ENCODE data around the gene NT5C1A. TPM values are rescaled to one million over a fixed set of nuclear protein-coding genes. Genes with fewer than 3 reads are reported as not detected.

The NT5C1A gene
- total RNA-seq, 1 donor from 2014 or later = not detected

- peak overlapping the region; percentile 41 to 83 for H3K4me3 ChIP-seq
- H3K27ac ChIP-seq = peak overlapping the region; percentile 96 to 98
- H3K27me3 ChIP-seq = no peaks in the 10 kb centered on the region
- TF ChIP-seq, protein P1, sequence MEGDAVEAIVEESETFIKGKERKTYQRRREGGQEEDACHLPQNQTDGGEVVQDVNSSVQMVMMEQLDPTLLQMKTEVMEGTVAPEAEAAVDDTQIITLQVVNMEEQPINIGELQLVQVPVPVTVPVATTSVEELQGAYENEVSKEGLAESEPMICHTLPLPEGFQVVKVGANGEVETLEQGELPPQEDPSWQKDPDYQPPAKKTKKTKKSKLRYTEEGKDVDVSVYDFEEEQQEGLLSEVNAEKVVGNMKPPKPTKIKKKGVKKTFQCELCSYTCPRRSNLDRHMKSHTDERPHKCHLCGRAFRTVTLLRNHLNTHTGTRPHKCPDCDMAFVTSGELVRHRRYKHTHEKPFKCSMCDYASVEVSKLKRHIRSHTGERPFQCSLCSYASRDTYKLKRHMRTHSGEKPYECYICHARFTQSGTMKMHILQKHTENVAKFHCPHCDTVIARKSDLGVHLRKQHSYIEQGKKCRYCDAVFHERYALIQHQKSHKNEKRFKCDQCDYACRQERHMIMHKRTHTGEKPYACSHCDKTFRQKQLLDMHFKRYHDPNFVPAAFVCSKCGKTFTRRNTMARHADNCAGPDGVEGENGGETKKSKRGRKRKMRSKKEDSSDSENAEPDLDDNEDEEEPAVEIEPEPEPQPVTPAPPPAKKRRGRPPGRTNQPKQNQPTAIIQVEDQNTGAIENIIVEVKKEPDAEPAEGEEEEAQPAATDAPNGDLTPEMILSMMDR (IDR thresholded peaks at IDR 0.05) = no peak
- peaks cover 43 to 46% of the 10 kb centered on the region in 2 donors for H3K36me3 ChIP-seq
- intact Hi-C loops (cut with DNase I) = loop anchor here (10.0 kb wide), 1 partner anchor 402 kb away; no protein-coding TSS in a partner anchor
- no peaks in the 10 kb centered on the region for H3K9me3 ChIP-seq
- no peak for DNase-seq (ENCODE audit: low spot score in 2 of 2)
- H3K4me1 ChIP-seq = peaks cover 11 to 18% of the 10 kb centered on the region in 2 donors
Measured at GRCh38 chr1:39632323-39632681, 39.6 kb downstream of the NT5C1A start.

- Histone ChIP-seq H3K27me3 (no peaks in the 10 kb centered on the region), H3K4me3 (peak overlapping the region in 1 of 2 donors; percentile 83), H3K4me1 (peaks cover 15 to 24% of the 10 kb centered on the region in 2 donors), H3K9me3 (no peaks in the 10 kb centered on the region), H3K36me3 (peaks cover 49 to 52% of the 10 kb centered on the region in 2 donors), H3K27ac (peak overlapping the region; percentile 96 to 98)
- DNase-seq (ENCODE audit: low spot score in 2 of 2) = no peak
- TF ChIP-seq, protein P1 (IDR thresholded peaks at IDR 0.05) = no peak
- intact Hi-C loops (cut with DNase I) = loop anchor here (10.0 kb wide), 1 partner anchor 403 kb away; no protein-coding TSS in a partner anchor
Measured at GRCh38 chr1:39631361-39632322, 40.3 kb downstream of the NT5C1A start.

DNA sequence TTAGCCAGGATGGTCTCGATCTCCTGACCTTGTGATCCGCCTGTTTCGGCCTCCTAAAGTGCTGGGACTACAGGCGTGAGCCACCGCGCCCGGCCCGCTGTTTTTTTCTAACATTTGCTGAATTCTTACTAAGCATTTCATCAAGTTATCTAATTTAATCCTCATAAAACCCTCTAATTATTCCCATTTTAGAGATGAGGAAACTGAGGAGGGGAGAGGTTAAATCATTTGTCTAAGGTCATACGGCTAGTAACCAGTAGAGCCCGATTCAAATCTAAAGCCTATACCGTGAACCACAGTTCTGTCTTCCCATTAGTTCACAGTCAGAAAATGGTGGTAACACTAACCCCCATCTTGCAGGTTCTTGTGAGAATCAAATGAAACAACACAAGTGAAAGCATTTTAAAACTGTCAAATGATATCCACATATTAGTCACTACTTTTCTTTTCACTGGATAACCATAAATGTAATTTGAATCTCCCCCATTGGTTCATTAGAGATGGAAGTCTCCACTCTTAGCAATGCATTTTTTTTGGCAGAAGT, 43.0 kb downstream of the NT5C1A start:
- no peak for DNase-seq (ENCODE audit: low spot score in 2 of 2)
- Histone ChIP-seq H3K27me3 (no peaks in the 10 kb centered on the region), H3K4me1 (peaks cover 24 to 43% of the 10 kb centered on the region in 2 donors), H3K9me3 (no peaks in the 10 kb centered on the region), H3K36me3 (peaks cover 52 to 55% of the 10 kb centered on the region in 2 donors), H3K27ac (peak overlapping the region; percentile 98), H3K4me3 (no peak overlapping the region)
- intact Hi-C loops (cut with DNase I) = no loop called here
- TF ChIP-seq, protein P1 (IDR thresholded peaks at IDR 0.05) = no peak

- H3K27ac ChIP-seq = peak overlapping the region; percentile 98
- peaks cover 33 to 50% of the 10 kb centered on the region in 2 donors for H3K4me1 ChIP-seq
- no peaks in the 10 kb centered on the region for H3K27me3 ChIP-seq
- peaks cover 45 to 51% of the 10 kb centered on the region in 2 donors for H3K36me3 ChIP-seq
- H3K9me3 ChIP-seq = no peaks in the 10 kb centered on the region
- intact Hi-C loops (cut with DNase I) = no loop called here
- TF ChIP-seq, protein P1 (IDR thresholded peaks at IDR 0.05) = no peak
- no peak for DNase-seq (ENCODE audit: low spot score in 2 of 2)
- H3K4me3 ChIP-seq = peak overlapping the region in 1 of 2 donors; percentile 34
Measured at GRCh38 chr1:39626646-39627045, 45.3 kb downstream of the NT5C1A start.

GRCh38 chr1:39625462-39626273, 46.2 kb downstream of the NT5C1A start:
- Histone ChIP-seq H3K27me3 (no peaks in the 10 kb centered on the region), H3K4me3 (peak overlapping the region in 1 of 2 donors; percentile 34), H3K9me3 (no peaks in the 10 kb centered on the region), H3K27ac (peak overlapping the region; percentile 98), H3K36me3 (peaks cover 36 to 41% of the 10 kb centered on the region in 2 donors), H3K4me1 (peaks cover 33 to 50% of the 10 kb centered on the region in 2 donors)
- TF ChIP-seq, protein P1 (IDR thresholded peaks at IDR 0.05) = no peak
- peak; percentile 88 to 97 for DNase-seq (ENCODE audit: low spot score in 2 of 2)
- intact Hi-C loops (cut with DNase I) = loop anchor here (1.0 kb wide), 1 partner anchor 14 kb away; the partner anchor contains the start of gene HEYL

All from ascending aorta (tissue), 2 donors.